ENCODE measurements around the gene SLC37A4.

SLC37A4 gene

DNA sequence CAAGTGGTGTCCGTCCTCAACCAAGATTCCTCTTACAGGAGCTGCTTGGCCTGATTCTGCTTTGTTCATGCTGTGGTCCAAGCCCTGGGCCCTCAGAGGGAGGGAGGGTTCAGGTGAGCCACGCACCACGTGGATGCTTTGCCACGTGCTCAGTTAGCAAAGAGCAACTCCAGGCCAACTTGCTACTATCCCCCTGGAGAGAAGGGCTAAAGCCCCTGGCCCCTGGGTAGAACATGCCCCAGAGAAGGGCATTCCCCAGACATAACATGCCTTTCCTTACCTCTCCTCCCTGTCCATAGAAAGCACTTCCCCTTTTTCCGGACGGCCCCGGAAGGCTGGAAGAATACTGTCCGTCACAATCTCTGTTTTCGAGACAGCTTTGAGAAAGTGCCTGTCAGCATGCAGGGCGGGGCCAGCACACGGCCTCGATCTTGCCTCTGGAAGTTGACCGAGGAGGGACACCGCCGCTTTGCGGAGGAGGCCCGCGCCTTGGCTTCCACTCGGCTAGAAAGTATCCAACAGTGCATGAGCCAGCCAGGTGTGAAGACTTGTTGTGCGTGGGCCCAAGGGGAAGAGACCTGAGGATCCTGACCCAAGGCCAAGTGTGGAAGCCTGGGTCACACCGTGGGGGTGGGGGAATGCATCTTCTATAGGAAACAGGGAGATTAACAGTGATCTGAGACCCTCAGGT is 50.3 kb downstream of the SLC37A4 start:
- DNase-seq (ENCODE audit: low spot score in 2 of 2) (no peak), ATAC-seq (no peak)
- Mint-ChIP-seq H3K4me3 (no peak overlapping the region), H3K36me3 (no peaks in the 10 kb centered on the region), H3K4me1 (no peaks in the 10 kb centered on the region), H3K9me3 (no peaks in the 10 kb centered on the region), H3K27ac (no peak overlapping the region)

- Mint-ChIP-seq H3K27ac (no peak overlapping the region), H3K9me3 (no peaks in the 10 kb centered on the region)
- no peak for ATAC-seq
These were observed 51.2 kb downstream of the SLC37A4 start for GRCh38 chr11:118979434-118979833.

DNA sequence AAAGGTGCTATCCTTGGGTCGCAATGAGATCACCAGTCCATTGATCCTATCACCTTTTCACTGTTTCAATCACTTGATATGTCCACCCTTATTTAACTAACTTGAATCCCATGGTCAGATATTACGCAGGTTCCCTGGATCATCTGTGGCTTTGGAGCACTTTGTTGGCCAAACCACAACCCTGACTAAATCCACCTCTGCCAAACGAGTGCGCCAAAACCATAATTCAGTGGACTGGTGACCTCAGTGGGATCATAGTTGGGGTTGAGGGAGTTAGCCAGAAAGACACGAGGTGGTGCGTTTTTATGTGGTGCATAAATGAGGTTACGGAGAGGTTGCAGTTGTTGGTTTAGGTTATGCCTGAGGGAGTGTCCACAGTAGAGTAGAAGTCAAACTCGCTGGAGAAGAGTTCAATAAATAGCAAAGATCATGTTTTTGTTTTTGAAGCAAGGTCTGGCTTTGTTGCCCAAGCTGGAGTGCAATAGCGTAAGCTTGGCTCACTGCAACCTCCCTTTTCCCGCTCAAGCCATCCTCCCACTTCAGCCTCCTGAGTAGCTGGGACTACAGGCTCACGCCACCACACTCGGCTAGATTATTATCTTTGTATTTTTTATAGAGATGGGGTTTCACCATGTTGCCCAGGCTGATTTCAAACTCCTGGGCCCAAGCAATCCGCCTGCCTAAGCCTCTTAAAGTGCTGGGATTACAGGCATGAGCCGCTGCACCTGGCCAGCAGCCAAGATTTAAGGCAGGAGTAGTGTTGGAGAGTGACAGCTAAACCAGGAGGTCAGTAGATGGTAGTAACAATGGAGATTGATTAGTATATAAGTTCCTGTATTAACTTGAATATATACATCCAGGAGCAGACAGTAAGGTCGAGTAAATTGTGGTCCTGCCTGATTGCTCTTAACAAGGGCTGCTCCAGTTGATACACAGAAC is 54.6 kb downstream of the SLC37A4 start:
- no peak overlapping the region for H3K27ac Mint-ChIP-seq
- no peaks in the 10 kb centered on the region for H3K9me3 Mint-ChIP-seq
- no peaks in the 10 kb centered on the region for H3K4me1 Mint-ChIP-seq
- H3K4me3 Mint-ChIP-seq: no peak overlapping the region
- DNase-seq (ENCODE audit: low spot score in 2 of 2): no peak
- no peak for ATAC-seq
- H3K36me3 Mint-ChIP-seq: no peaks in the 10 kb centered on the region

More at GRCh38 chr11:118979434-118979833, 51.2 kb downstream of the SLC37A4 start:
- H3K4me1 Mint-ChIP-seq: no peaks in the 10 kb centered on the region
- no peak overlapping the region for H3K4me3 Mint-ChIP-seq
- no peak for DNase-seq (ENCODE audit: low spot score in 2 of 2)
- no peaks in the 10 kb centered on the region for H3K36me3 Mint-ChIP-seq

Measured in stimulated activated effector memory CD8-positive, alpha-beta T cell treated with anti-CD3 and anti-CD28 coated beads, Interleukin-12 subunit alpha, Interleukin-12 subunit beta, amount 100 ng/mL, for 72 hours (primary cell).